Measurements from ENCODE around the gene FAM120A. TPM values are rescaled to one million over a fixed set of nuclear protein-coding genes. Genes with fewer than 3 reads are reported as not detected.

The FAM120A gene
- total and polyA plus RNA-seq, 4 donors = 28.3 to 91.0 (median 50.3) TPM

- DNase-seq (ENCODE audit: low spot score) = peak; percentile 34
- Histone ChIP-seq H3K27me3 (ENCODE audit: control insufficient read depth in 4 of 4, insufficient read depth in 4 of 4, low read length in 3 of 4) (no peaks in the 10 kb centered on the region), H3K4me3 (ENCODE audit: low read depth in 1 of 3, low read length in 3 of 3) (no peak overlapping the region), H3K9ac (ENCODE audit: low read depth in 1 of 2, low read length in 2 of 2) (no peak overlapping the region), H3K9me3 (ENCODE audit: control insufficient read depth in 4 of 4, low read length in 3 of 4) (no peaks in the 10 kb centered on the region), H3K4me1 (ENCODE audit: control insufficient read depth in 4 of 4, insufficient read depth in 4 of 4, low read length in 3 of 4) (no peaks in the 10 kb centered on the region), H3K27ac (ENCODE audit: low read depth in 1 of 2, low read length in 2 of 2) (no peak overlapping the region), H3K36me3 (ENCODE audit: control insufficient read depth in 4 of 4, insufficient read depth in 3 of 4, low read depth in 1 of 4, low read length in 3 of 4) (no peaks in the 10 kb centered on the region)
- 78% methylated on average over 3 of the region's 3 CpGs for WGBS
- no peak for TF ChIP-seq RXRA (IDR thresholded peaks at IDR 0.05)
- TF ChIP-seq ATF3 (IDR thresholded peaks at IDR 0.05) = no peak
- no peak for TF ChIP-seq CTCF (IDR thresholded peaks at IDR 0.05; ENCODE audit: low read depth, low read length, missing input control)
- no peak for TF ChIP-seq FOXA1 (IDR thresholded peaks at IDR 0.05)
- TF ChIP-seq REST (IDR thresholded peaks at IDR 0.05) = no peak
- no peak for TF ChIP-seq ZBTB33 (IDR thresholded peaks at IDR 0.05)
- no peak for TF ChIP-seq HNF4A (conservative IDR thresholded peaks at IDR 0.05)
- no peak for TF ChIP-seq HNF4G (IDR thresholded peaks at IDR 0.05)
- no peak for TF ChIP-seq NR2F2 (IDR thresholded peaks at IDR 0.05)
- no peak for TF ChIP-seq EGR1 (IDR thresholded peaks at IDR 0.05; ENCODE audit: low read depth in 2 of 2)
- no peak for TF ChIP-seq JUND (IDR thresholded peaks at IDR 0.05)
- no peak for TF ChIP-seq SP1 (IDR thresholded peaks at IDR 0.05)
- TF ChIP-seq GABPA (IDR thresholded peaks at IDR 0.05 in 1 of 2, conservative IDR thresholded peaks at IDR 0.05 in 1 of 2) = no peak
- TF ChIP-seq MAX (IDR thresholded peaks at IDR 0.05) = no peak
- no peak for TF ChIP-seq TAF1 (conservative IDR thresholded peaks at IDR 0.05)
- TF ChIP-seq YY1 (IDR thresholded peaks at IDR 0.05) = no peak
- TF ChIP-seq FOXA2 (IDR thresholded peaks at IDR 0.05) = no peak
Observed at GRCh38 chr9:93600504-93600903, 149.0 kb downstream of the FAM120A start.

GRCh38 chr9:93601063-93601462 lies 149.6 kb downstream of the FAM120A start:
- peak; percentile 24 for DNase-seq (ENCODE audit: low spot score)
- Histone ChIP-seq H3K4me1 (ENCODE audit: control insufficient read depth in 4 of 4, insufficient read depth in 4 of 4, low read length in 3 of 4) (no peaks in the 10 kb centered on the region), H3K36me3 (ENCODE audit: control insufficient read depth in 4 of 4, insufficient read depth in 3 of 4, low read depth in 1 of 4, low read length in 3 of 4) (no peaks in the 10 kb centered on the region), H3K4me3 (ENCODE audit: low read depth in 1 of 3, low read length in 3 of 3) (no peak overlapping the region), H3K27ac (ENCODE audit: low read depth in 1 of 2, low read length in 2 of 2) (no peak overlapping the region), H3K9me3 (ENCODE audit: control insufficient read depth in 4 of 4, low read length in 3 of 4) (no peaks in the 10 kb centered on the region), H3K9ac (ENCODE audit: low read depth in 1 of 2, low read length in 2 of 2) (no peak overlapping the region), H3K27me3 (ENCODE audit: control insufficient read depth in 4 of 4, insufficient read depth in 4 of 4, low read length in 3 of 4) (no peaks in the 10 kb centered on the region)
- WGBS = 91% methylated on average over 4 of the region's 4 CpGs
- no peak for TF ChIP-seq ATF3 (IDR thresholded peaks at IDR 0.05)
- no peak for TF ChIP-seq REST (IDR thresholded peaks at IDR 0.05)
- no peak for TF ChIP-seq SP1 (IDR thresholded peaks at IDR 0.05)
- no peak for TF ChIP-seq TAF1 (conservative IDR thresholded peaks at IDR 0.05)
- TF ChIP-seq HNF4G (IDR thresholded peaks at IDR 0.05) = no peak
- no peak for TF ChIP-seq RAD21 (IDR thresholded peaks at IDR 0.05)
- no peak for TF ChIP-seq HNF4A (conservative IDR thresholded peaks at IDR 0.05)
- no peak for TF ChIP-seq MAX (IDR thresholded peaks at IDR 0.05)
- no peak for TF ChIP-seq GABPA (IDR thresholded peaks at IDR 0.05 in 1 of 2, conservative IDR thresholded peaks at IDR 0.05 in 1 of 2)
- TF ChIP-seq YY1 (IDR thresholded peaks at IDR 0.05) = no peak
